ENCODE measurements around the gene BMI1. TPM values are rescaled to one million over a fixed set of nuclear protein-coding genes. Genes with fewer than 3 reads are reported as not detected.

The BMI1 gene
- total RNA-seq, 1 donor from 2014 or later, result 50.1 TPM

DNA sequence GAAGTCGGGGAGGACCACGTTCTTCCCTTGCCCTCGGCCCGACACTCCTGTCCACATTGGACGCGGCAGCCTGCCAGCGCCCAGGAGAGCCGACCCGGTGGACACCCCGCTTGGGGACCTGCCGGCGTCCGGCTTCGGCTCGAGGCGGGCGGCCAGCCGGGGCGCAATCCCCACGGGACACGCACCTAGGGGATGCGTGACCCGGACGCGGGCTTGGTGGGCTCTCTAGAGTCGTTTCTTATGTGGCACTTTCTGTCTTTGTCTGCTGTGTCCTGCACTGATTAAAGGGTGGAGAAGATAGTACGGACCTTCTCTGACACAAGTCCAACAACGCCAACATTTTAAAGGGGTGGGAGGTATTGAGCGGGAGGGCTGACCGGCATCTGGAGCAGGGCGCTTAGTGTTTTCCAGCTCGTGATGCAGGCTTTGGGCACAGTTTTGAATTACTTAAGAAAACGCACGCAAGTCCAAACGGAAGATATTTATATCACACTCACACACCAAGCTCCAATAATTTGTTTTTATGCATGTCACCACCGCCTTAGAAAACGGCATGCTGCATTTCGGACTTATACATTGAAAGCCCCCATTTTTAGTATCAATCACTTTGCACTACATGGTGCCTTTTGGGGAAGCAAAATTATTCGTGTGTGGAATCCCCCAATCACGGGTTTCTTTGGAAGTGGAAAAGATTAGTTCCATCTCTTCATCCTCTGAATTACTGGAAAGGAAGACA lies 20.5 kb downstream of the BMI1 start:
- no peak for DNase-seq (ENCODE audit: low spot score in 2 of 2)
- intact Hi-C loops (cut with DNase I), result loop anchor here (2.0 to 10.0 kb wide), 8 partner anchors 89 to 809 kb away; partner anchors contain the start of genes DNAJC1, MLLT10 and PIP4K2A
- TF ChIP-seq, protein P1, sequence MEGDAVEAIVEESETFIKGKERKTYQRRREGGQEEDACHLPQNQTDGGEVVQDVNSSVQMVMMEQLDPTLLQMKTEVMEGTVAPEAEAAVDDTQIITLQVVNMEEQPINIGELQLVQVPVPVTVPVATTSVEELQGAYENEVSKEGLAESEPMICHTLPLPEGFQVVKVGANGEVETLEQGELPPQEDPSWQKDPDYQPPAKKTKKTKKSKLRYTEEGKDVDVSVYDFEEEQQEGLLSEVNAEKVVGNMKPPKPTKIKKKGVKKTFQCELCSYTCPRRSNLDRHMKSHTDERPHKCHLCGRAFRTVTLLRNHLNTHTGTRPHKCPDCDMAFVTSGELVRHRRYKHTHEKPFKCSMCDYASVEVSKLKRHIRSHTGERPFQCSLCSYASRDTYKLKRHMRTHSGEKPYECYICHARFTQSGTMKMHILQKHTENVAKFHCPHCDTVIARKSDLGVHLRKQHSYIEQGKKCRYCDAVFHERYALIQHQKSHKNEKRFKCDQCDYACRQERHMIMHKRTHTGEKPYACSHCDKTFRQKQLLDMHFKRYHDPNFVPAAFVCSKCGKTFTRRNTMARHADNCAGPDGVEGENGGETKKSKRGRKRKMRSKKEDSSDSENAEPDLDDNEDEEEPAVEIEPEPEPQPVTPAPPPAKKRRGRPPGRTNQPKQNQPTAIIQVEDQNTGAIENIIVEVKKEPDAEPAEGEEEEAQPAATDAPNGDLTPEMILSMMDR (IDR thresholded peaks at IDR 0.05), result no peak
- peak overlapping the region; percentile 85 to 99 for H3K4me3 ChIP-seq
- no peaks in the 10 kb centered on the region for H3K9me3 ChIP-seq
- H3K36me3 ChIP-seq, result no peaks in the 10 kb centered on the region
- peaks cover 57% of the 10 kb centered on the region for H3K27me3 ChIP-seq
- H3K4me1 ChIP-seq, result peaks cover 3 to 15% of the 10 kb centered on the region in 2 donors
- peak overlapping the region; percentile 94 to 99 for H3K27ac ChIP-seq

DNA sequence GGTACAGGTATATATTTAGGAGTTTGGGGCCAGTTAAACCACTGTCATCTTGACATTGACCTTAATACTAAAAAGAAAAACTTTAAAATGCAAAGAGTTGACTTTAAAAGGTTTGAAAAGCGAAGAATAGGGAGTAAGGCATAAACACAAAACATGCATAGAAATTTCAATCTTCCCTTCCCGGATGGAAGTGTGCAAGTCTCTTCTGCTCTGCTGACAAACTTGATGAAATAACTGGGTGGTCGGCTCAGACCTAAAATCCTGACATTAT lies 21.0 kb downstream of the BMI1 start:
- intact Hi-C loops (cut with DNase I), result loop anchor here (2.0 to 10.0 kb wide), 8 partner anchors 89 to 810 kb away; partner anchors contain the start of genes DNAJC1, MLLT10 and PIP4K2A
- H3K27me3 ChIP-seq, result peaks cover 52% of the 10 kb centered on the region
- TF ChIP-seq, protein P1 (IDR thresholded peaks at IDR 0.05), result no peak

DNA sequence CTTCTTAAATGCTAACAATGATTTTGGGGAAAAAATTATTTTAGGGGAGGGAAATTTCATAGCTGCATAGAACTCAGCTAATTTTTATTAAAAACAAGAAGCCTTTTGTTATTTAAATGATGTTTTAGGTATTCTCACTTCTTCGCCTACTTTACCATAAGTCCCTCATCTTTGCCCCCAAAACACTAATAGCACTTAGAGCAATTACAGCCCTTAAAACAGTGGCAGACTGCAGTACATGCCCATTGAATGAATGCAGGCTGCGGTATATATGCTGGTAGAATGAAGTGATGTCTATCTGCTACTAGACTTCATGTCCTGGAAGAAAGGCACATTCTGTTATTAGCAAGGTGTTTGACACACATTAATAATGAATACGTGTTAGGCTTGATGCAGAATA lies 21.5 kb downstream of the BMI1 start:
- intact Hi-C loops (cut with DNase I), result loop anchor here (5.0 to 10.0 kb wide), 6 partner anchors 212 to 810 kb away; partner anchors contain the start of genes DNAJC1, MLLT10 and PIP4K2A
- DNase-seq (ENCODE audit: low spot score in 2 of 2), result no peak

More for the DNA sequence above, 21.0 kb downstream of the BMI1 start:
- H3K4me3 ChIP-seq, result no peak overlapping the region
- no peak overlapping the region for H3K27ac ChIP-seq
- no peaks in the 10 kb centered on the region for H3K9me3 ChIP-seq
- no peak for DNase-seq (ENCODE audit: low spot score in 2 of 2)
- peaks cover 3 to 11% of the 10 kb centered on the region in 2 donors for H3K4me1 ChIP-seq
- H3K36me3 ChIP-seq, result no peaks in the 10 kb centered on the region

DNA sequence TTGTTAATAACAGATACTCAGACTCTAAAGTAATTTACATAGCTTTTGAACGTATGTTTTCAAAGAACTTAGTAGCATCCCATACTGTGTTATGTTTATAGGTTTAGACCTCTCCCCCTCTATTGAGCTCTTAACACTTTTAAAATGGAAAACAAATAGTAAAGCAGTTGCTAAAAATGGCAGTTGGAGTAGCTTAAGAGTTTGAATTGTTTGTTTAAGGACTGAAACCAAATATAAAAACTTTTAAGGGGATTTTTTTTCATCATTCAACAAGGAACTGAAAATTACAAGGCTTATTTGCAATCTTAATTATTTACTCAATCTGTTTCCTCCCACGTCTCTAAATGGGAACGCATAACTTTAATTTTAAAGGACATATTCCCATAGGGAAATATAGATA lies 22.8 kb downstream of the BMI1 start:
- H3K4me3 ChIP-seq, result no peak overlapping the region
- DNase-seq (ENCODE audit: low spot score in 2 of 2), result no peak
- H3K27me3 ChIP-seq, result peaks cover 38% of the 10 kb centered on the region
- intact Hi-C loops (cut with DNase I), result loop anchor here (5.0 to 10.0 kb wide), 6 partner anchors 211 to 811 kb away; partner anchors contain the start of genes DNAJC1, MLLT10 and PIP4K2A
- TF ChIP-seq, protein P1 (IDR thresholded peaks at IDR 0.05), result no peak
- H3K27ac ChIP-seq, result no peak overlapping the region
- H3K4me1 ChIP-seq, result peaks cover 3 to 11% of the 10 kb centered on the region in 2 donors
- no peaks in the 10 kb centered on the region for H3K9me3 ChIP-seq
- no peaks in the 10 kb centered on the region for H3K36me3 ChIP-seq

More for the DNA sequence above, 21.5 kb downstream of the BMI1 start:
- Histone ChIP-seq H3K4me1 (peaks cover 3 to 11% of the 10 kb centered on the region in 2 donors), H3K27me3 (peaks cover 46% of the 10 kb centered on the region), H3K4me3 (no peak overlapping the region), H3K36me3 (no peaks in the 10 kb centered on the region), H3K9me3 (no peaks in the 10 kb centered on the region), H3K27ac (no peak overlapping the region)
- TF ChIP-seq, protein P1 (IDR thresholded peaks at IDR 0.05), result no peak

DNA sequence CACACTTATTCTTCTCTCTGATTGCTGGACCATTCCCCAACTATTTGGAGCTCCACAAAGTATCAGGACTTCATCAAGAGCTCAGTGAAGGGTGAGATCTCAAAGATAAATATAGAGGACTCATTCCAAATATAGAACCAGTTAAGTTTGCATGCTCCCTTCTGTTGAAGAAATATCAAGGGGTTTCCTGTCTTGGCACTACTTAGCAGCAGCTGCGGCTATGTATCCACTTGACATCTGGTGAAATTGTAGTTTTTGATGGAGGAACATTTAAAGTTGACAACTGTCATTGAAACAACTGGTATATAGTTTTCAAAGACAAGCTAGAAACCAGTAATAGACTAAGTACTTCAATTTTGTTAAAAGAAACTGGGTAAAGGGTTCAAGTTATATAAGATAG lies 23.4 kb downstream of the BMI1 start:
- intact Hi-C loops (cut with DNase I), result loop anchor here (5.0 to 10.0 kb wide), 6 partner anchors 211 to 812 kb away; partner anchors contain the start of genes DNAJC1, MLLT10 and PIP4K2A
- Histone ChIP-seq H3K27me3 (peaks cover 34% of the 10 kb centered on the region), H3K27ac (no peak overlapping the region), H3K4me1 (peaks cover 3 to 11% of the 10 kb centered on the region in 2 donors), H3K36me3 (no peaks in the 10 kb centered on the region), H3K4me3 (no peak overlapping the region), H3K9me3 (no peaks in the 10 kb centered on the region)
- TF ChIP-seq, protein P1 (IDR thresholded peaks at IDR 0.05), result no peak
- DNase-seq (ENCODE audit: low spot score in 2 of 2), result no peak

Measured in ascending aorta (tissue), 2 donors.